NCI-H1930 (cell line): Measurements from ENCODE around the gene PANX2.
"Not testable (repeated sequence)": the region's sequence is repeated elsewhere in the genome, so short reads cannot be mapped to it uniquely, and the experiment has no call there.

ENCODE experiments used
- DNase-seq, 2 experiments: peaks; one replicate each; lab custom pipeline; 2025; lab: John Stamatoyannopoulos, UW

The PANX2 gene

DNA sequence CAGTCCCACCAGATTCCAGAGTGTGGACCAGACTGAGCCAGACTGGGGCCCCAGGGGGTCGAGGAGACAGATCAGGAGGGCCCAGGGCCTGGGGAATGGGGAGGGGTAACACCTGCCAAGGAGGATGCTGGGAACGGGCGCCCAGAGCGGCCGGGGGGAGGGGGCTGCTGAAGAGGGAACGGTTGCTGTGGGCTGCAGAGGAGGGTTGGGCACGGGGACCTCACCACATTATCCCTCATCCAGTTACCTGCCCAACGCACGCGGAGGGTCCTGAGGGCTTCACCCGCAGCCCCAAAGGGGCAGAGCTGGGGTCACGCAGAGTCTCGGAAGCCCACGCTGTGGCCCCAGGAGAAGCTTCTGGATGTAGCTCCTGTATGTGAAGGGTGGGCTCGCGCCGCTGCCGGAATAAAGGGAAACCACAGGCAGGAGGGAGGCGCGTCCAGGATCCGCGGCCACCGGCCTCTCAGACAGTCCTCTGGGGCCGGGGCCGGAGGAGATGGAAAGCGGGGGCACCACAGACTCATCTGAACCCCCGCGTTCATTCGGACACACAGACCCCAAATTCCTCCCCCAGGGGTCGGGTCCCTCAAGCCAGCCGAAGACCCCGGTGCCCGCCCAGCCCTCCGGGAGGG, 29.4 kb downstream of the PANX2 start:
- DNase-seq, result no peak

DNA sequence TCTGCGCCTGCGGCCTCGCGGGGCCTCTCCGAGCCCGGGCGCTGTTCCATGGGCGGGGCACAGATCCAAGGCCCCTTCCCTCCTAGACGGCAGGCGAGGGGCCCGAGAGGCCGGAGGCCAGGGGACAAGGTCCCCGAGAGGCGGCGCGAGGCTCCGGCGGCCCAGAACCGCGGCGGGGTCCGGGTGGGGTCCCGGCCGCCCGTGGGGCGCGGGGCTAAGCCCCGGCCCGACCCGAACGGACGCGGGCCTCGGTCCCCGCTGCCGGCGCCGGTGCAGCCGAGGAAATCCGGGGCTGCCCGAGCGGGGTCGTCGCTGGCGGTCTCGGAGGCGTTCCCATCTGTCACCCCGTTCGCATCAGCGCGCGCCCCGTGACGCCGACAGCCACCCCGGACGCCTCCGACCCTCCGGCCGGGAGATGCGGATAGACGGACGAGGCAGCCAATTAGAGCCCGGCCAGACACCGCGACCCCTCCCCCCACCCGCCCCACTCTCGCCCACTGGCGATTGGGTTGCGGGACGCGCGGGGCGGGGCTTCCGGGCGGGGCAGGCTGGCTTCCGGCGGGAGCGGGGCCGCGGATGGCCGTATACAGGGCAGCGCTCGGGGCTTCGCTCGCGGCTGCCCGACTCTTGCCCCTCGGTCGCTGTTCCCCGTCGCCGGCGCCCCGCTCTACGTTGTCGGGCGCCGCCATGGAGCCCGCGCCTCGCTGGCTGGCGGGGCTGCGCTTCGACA, 30.1 kb downstream of the PANX2 start, which contains the start of gene SELENOO:
Gene SELENOO (plus strand): TSS at position 551 of the 730 bp plus-strand sequence. CDS start 26 bp downstream, at position 577.
- peak; percentile 82 to 83 for DNase-seq

DNA sequence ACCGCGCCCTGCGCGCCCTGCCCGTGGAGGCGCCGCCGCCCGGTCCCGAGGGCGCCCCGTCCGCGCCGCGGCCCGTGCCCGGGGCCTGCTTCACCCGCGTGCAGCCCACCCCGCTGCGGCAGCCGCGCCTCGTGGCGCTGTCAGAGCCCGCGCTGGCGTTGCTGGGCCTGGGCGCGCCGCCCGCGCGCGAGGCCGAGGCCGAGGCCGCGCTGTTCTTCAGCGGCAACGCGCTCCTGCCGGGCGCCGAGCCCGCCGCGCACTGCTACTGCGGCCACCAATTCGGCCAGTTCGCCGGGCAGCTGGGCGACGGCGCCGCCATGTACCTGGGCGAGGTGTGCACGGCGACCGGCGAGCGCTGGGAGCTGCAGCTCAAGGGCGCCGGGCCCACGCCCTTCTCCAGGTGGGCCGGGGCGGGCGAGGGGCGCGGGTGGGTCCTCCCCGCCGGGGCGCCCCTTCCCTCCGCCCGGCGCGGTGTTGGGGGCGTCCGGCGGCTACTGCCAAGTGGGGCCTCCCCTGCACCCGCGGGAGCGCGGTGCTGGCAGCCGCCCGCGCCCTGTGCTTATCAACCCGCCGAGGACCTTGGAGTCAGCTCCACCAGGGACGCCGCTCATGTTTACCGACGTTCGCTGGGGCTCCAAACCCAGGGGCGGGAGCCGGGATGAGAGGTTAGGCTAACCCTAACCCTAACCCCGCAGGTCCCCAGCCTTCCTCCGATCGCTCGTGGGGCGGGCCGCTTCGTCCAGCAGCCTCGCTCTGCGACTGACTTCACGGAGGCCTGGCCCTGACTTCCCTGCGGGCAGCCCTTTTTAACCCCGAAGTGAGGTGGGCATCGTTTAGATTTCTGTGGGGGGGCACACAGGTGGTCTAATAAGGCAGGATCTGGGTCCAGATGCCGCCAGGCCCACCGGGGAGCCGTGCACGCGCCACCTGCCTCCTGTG, 30.9 kb downstream of the PANX2 start:
- DNase-seq, result no peak

DNA sequence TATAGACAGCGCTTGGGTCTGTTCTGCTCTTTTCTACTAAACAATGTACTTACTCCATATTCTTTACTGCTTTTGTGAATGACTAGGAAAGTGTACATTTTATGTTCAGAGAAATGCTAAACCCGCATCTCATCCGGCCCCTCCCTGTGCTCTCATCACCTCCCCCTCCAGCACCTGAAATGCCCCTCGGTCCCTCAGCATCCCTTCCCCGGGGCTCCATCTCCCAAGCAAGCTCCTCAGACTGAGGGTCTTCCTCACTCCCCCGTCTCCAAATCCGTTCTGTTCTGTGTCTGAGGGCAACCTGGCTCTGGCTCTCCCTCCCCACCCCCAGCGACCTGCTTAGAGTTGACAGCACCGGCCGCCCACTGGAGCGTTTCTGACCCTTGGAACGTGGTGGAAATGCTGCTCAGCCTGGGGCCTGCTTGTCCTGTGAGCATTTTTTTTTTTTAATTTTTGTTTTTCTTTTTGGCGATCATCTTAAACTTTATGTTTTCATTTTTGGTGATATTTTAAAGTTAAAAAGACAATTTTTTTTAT, 31.7 kb downstream of the PANX2 start:
- DNase-seq, result no peak

DNA sequence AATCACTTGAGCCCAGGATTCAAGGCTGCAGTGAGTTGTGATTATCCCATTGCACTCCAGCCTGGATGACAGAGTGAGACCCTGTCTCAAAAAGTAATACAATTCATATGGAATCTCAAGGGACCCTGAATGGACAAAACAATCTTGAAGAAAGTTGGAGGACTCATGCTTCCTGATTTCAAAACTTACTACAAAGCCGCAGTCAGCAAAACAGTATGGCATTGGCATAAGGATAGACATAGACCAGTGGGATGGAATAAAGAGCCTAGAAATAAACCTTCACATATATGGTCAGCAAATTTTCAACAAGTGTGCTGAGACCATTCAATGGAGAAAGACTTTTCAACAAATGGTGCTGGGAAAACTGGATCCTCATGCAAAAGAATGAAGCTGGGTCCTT, 32.8 kb downstream of the PANX2 start:
- DNase-seq, result no peak

DNA sequence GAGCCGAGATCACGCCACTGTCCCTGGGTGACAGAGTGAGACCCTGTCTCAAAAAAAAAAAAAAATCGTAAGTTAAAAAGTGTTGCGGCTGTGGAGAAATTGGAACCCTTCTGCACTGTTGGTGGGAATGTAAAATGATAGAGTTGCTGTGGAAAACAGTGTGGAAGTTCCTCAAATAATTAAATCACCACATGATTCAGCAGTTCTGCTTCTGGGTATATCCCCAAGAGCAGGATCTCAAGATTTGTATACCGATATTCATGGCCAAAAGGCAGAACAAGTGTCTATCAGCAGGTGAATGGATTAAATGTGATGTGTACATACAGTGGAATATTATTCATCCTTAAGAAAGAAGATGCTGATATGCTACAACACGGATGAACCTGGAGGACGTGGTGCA, 34.0 kb downstream of the PANX2 start:
- DNase-seq, result no peak

DNA sequence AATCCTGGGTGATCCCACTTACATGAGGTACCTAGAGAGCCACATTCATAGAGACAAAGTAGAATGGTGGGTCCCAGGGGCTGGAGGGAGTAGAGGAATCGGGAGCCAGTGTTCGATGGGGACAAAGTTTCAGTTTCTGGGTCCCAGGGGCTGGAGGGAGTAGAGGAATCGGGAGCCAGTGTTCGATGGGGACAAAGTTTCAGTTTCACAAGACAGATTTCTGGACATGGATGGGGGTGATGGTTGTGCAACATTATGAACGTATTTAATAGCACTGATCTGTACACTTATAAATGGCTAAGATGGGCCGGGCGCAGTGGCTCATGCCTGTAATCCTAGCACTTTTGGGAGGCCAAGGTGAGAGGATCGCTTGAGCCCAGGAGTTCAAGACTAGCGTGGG, 34.5 kb downstream of the PANX2 start:
- not testable (repeated sequence) for DNase-seq

DNA sequence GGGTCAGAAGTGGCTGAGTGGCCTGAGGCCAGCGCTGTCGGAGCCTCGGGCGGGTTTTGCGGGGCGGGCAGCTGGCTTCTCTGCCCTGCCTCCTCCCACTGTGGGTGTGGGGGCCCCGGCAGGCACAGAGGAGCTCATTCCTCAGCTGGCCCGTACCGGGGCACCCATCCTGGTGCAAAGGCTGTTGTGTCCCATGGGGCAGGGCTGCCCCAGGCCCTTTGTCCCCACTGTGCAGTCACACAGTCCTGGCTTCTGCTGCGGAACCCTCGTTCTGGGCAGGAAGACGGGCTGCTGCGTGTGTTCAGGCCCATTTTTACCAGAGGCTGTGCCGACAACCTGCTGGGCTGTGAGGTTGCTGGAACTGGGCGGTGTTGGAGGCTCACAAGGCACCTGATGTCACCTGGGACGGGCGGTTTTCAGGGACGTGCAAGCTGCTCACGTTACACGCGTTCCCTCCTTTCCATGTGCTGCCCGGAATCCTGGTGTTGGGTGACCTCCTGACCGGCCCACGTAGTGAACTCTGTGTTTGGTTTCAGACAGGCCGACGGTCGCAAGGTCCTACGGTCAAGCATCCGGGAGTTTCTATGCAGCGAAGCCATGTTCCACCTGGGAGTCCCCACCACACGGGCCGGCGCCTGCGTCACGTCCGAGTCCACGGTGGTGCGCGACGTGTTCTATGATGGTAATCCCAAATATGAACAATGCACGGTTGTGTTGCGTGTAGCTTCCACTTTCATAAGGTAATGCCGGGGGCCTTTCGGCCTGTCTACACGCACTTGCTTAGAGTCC, 35.4 kb downstream of the PANX2 start:
- no peak for DNase-seq

DNA sequence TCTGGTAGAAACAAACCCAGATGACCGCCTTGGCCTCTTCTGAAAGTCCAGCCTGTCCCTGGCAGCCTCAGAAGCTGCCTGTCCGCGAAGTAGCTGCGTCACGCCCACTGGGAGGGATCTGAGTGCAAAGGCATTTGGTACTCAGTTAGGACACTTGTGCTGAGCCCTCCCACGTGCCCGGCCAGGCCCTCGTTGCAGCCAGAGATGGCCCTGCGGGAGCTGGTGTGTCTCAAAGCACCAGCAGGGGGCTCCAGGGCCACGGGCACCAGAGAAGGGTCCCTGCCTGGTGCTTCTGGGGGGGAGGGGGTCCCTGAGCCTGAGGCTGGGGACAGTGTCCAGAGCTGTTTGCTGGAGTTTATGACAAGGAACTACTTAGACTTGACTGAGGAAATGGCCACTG, 36.1 kb downstream of the PANX2 start:
- DNase-seq, result no peak

DNA sequence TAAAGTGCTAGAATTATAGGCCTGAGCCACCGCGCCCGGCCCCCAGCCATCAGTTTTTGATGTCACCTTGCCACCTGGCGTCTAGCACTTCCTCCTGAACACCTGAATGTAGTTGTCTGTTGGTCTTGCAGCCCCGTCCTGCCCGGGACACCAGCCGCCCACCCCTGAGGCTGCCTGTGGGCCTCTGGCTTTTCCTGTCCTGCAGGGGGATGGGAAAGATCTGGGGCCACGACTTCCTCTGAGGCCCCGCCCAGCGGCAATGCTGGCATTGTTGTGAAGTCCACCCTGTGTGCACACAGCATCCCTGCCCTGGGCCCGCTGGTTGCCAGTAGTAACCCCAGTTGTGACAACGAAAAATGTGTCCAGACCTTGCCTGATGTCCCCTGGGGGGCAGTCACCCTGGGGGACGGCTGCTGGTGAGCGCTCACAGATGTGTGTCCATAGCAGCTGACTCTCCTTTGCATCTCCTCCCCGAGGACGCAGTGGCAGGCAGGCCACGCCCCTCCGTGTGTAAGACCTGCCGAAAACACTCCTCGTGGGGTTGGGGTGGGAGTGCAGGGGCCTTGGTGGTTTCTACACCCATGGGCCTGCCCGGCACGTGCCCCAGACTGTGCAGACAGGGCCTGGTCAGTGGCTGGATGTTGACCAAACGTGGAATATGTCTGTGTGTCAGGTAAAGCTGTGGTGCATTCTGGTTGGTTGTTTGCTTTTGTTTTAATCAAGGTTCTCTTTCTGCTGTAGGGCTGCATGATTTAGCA, 37.0 kb downstream of the PANX2 start:
- no peak for DNase-seq

DNA sequence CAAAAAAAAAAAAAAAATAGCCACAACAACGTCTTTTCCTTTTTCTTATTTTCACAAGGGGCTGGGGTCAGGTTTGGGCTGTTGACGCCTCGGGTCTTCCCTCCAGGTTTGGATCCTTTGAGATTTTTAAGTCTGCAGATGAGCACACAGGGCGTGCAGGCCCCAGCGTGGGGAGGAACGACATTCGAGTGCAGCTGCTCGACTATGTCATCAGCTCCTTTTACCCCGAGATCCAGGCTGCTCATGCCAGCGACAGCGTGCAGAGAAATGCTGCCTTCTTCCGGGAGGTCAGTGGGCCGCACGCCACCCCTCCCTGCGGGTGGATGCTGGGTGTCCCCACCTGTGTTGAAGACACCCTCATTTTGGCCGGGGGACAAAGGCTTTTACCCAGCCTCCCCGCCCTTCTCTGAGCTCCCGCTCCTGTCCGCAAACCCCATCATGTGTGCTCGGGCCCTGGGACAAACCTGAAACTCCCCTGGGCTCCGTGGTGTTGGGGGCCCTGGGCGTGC, 38.0 kb downstream of the PANX2 start:
- no peak for DNase-seq

DNA sequence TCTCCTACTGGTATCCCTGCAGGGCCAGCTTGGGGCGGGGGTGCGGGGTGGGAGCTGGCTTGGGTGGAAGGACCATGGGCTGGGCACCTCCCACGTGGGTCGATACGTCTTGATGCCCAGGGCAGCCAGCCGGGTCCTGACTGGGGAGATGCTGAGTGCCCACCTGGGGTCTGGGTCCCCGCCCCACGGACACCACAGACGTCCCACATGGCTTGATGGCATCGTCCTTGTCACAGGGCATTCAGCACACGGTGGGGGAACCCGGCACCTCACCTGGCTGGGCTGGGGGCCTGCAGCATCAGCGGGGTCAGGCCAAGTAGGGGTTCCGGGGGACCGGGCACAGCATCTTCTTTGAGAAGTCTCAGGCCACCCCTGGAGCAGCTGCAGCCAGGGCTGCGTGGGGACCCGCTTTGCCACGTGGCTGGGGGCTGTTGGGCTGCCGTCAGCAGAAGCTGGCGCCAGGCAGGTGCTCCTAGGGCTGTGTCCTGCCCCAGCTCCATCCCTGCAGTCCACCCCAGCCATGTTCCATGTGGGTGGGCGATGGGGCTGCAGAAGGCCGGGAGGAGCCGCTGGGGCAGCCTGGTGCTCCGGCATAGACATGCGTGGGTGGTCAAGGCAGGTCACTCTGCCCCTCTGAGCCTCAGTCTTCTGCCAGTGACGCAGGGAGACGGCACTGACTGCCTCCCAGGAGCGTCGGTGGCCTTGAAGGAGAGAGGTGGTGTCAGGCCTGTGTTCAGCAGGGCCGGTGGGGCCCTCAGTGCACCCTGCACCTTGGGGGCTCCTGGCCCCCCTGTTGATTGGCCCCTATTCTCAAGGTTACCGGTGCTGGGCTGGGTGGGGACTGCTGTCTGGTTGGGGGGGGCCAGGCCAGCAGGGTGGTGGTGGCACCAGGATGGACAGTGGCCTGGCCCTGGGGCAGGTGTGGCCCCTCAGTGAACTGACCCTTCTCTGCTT, 38.7 kb downstream of the PANX2 start:
- no peak for DNase-seq

DNA sequence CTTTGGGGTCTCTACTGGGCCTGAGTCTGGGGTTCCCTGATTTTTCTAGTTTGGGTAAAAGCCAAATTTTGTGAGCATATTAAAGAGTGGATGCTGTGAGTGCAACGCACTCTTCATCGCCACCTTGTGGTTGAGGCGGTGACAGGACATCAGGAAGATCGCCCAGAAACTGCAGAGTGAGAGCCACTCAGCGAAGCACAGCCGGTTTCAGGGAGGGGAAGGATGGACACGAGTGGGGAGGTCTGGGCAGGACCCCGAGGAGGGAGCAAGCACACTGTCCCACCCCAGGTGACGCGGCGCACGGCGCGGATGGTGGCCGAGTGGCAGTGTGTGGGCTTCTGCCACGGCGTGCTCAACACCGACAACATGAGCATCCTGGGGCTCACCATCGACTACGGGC, 39.4 kb downstream of the PANX2 start:
- peak in 1 of 2 experiments; percentile 29 for DNase-seq

DNA sequence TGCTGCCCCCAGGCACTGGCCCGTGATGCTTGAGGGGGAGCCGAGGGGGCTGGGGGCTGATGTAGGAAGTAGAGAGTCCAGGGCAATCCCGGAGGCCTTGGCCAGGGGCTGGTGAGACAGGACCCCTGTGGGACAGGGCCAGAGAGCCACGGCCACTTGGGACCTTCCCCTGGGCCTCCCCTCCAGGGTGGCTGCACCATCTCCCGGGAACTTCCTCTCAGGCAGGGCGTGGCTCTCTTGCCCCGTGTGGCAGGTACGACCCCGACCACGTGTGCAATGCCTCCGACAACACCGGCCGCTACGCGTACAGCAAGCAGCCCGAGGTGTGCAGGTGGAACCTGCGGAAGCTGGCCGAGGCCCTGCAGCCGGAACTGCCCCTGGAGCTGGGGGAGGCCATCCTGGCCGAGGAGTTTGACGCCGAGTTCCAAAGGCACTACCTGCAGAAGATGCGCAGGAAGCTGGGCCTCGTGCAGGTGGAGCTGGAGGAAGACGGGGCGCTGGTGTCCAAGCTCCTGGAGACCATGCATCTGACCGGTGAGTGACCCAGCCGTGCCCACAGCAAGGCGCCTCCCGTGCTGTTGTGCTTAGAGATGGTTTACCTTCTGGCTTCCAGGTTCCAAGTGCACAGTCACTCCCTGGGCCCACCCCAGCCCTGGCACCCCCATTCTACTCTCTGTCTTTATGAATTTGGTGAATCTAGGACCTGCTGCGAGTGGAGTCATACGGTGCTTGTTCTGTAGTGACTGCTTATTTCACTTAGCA, 40.0 kb downstream of the PANX2 start:
- no peak for DNase-seq

DNA sequence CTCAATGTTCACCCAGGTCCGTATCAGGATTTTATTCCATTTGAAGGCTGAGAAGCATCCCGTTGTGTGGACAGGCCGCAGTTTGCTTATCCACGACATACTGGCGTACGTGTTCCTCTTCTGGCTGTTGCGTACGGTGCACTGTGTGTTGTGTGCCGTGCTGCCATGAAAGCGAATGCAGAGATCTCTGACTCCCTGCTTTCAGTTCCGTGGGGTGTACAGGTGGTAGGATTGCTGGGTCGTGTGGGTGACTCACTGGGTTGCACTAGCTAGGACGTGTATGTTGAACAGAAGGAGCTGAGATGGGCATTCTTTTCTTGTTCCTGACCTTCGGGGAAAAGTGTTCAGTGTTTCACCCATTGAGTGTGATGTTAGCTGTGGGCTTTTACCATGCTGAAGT, 40.6 kb downstream of the PANX2 start:
- DNase-seq, result no peak

DNA sequence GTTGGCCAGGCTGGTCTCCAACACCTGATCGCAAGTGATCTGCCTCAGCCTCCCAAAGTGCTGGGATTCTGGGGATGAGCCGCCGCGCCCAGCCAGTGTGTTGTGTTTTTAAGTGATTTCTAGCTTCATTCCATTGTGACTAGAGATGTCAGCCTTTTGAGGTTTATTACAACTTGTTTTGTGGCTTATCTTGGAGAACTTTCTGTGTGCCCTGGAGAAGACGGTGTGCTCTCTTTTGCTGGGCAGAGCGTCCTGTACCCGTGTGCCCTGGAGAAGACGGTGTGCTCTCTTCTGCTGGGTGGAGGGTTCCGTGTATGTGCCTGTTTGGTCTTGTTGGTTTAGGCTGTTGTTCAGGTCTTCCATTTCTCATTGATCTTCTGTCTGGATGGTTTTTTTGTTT, 42.7 kb downstream of the PANX2 start:
- DNase-seq, result no peak

DNA sequence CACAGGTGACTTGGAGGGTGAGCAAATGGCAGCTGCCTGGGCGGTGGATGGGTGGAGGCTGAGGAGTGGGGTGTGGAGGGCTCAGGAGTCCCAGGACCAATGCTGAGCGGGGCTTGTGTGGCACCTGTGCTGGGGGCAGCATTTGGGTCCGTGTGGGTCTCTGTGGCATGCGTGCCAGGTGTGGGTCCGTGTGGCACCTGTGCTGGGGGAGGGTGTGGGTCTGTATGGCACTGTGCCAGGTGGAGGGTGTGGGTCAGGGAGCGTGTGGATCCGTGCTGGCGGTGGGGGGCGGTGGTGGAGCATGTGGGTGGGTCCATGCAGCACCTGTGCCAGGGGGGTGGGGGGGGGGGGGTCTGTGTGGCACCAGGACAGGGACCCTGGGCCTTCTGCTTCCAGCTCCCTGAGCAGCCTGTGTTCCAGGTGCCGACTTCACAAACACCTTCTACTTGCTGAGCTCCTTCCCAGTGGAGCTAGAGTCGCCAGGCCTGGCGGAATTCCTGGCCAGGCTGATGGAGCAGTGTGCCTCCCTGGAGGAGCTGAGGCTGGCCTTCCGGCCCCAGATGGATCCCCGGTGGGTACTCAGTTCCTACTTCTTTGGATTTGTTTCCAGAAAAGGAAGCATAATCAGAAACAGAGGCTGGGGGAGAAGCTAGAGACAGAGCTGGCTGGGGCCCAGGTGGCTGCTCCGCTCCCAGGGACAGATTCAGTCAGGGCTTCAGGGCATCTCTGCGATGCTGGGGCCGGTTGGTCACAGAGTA, 44.9 kb downstream of the PANX2 start:
- no peak for DNase-seq
